Measurements from ENCODE around the gene P2RX2.
"Not testable (repeated sequence)": the region's sequence is repeated elsewhere in the genome, so short reads cannot be mapped to it uniquely, and the experiment has no call there.

The P2RX2 gene

GRCh38 chr12:132593521-132593920 is 25.1 kb upstream of the P2RX2 start:
- H3K36me3 ChIP-seq (ENCODE audit: control insufficient read depth, insufficient read depth, low read length): no peaks in the 10 kb centered on the region
- H3K4me3 ChIP-seq (ENCODE audit: low read depth, low read length): no peak overlapping the region
- peaks cover 84% of the 10 kb centered on the region for H3K27me3 ChIP-seq (ENCODE audit: control insufficient read depth, insufficient read depth, low read length)
- peaks cover 3% of the 10 kb centered on the region for H3K4me1 ChIP-seq (ENCODE audit: control insufficient read depth, insufficient read depth, low read length)
- no peaks in the 10 kb centered on the region for H3K9me3 ChIP-seq (ENCODE audit: control insufficient read depth, insufficient read depth, low read depth, low read length)
- H3K9ac ChIP-seq (ENCODE audit: low read length): no peak overlapping the region
- H3K27ac ChIP-seq (ENCODE audit: low read depth, low read length): no peak overlapping the region

- no peak overlapping the region for H3K4me3 ChIP-seq (ENCODE audit: low read depth, low read length)
- no peaks in the 10 kb centered on the region for H3K9me3 ChIP-seq (ENCODE audit: control insufficient read depth, insufficient read depth, low read depth, low read length)
- H3K4me1 ChIP-seq (ENCODE audit: control insufficient read depth, insufficient read depth, low read length): peaks cover 6% of the 10 kb centered on the region
- peaks cover 83% of the 10 kb centered on the region for H3K27me3 ChIP-seq (ENCODE audit: control insufficient read depth, insufficient read depth, low read length)
- H3K36me3 ChIP-seq (ENCODE audit: control insufficient read depth, insufficient read depth, low read length): no peaks in the 10 kb centered on the region
- no peak overlapping the region for H3K27ac ChIP-seq (ENCODE audit: low read depth, low read length)
- no peak overlapping the region for H3K9ac ChIP-seq (ENCODE audit: low read length)
These were observed 24.6 kb upstream of the P2RX2 start for GRCh38 chr12:132593938-132594358.

GRCh38 chr12:132595183-132595582 is 23.4 kb upstream of the P2RX2 start:
- Histone ChIP-seq H3K4me3 (ENCODE audit: low read depth, low read length) (no peak overlapping the region), H3K9me3 (ENCODE audit: control insufficient read depth, insufficient read depth, low read depth, low read length) (no peaks in the 10 kb centered on the region), H3K27ac (ENCODE audit: low read depth, low read length) (no peak overlapping the region), H3K27me3 (ENCODE audit: control insufficient read depth, insufficient read depth, low read length) (peaks cover 79% of the 10 kb centered on the region), H3K36me3 (ENCODE audit: control insufficient read depth, insufficient read depth, low read length) (no peaks in the 10 kb centered on the region), H3K4me1 (ENCODE audit: control insufficient read depth, insufficient read depth, low read length) (peaks cover 9% of the 10 kb centered on the region), H3K9ac (ENCODE audit: low read length) (no peak overlapping the region)

DNA sequence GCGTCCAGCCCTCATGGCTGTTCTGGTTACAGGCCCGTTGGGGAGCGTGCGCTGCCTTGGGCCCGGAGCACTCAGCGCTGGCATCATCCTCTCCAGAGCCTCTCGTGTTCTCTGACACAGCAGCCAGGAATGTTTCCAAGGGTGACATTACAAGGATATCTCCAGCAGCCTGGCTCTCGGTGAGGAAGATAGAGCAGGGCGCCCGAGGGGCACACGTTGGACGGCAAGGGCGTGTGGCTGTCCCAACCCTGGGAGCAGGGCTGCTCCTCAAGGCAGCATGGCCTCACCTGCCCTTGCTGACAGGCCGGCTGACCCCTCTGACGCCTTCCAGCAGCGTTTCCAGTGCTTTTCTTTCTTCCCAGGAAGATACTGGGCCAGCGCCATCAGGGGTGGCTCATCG is 22.6 kb upstream of the P2RX2 start:
- Histone ChIP-seq H3K27ac (ENCODE audit: low read depth, low read length) (no peak overlapping the region), H3K4me3 (ENCODE audit: low read depth, low read length) (no peak overlapping the region), H3K36me3 (ENCODE audit: control insufficient read depth, insufficient read depth, low read length) (no peaks in the 10 kb centered on the region), H3K9ac (ENCODE audit: low read length) (no peak overlapping the region), H3K27me3 (ENCODE audit: control insufficient read depth, insufficient read depth, low read length) (peaks cover 81% of the 10 kb centered on the region), H3K9me3 (ENCODE audit: control insufficient read depth, insufficient read depth, low read depth, low read length) (no peaks in the 10 kb centered on the region), H3K4me1 (ENCODE audit: control insufficient read depth, insufficient read depth, low read length) (peaks cover 14% of the 10 kb centered on the region)

- Histone ChIP-seq H3K9me3 (ENCODE audit: control insufficient read depth, insufficient read depth, low read depth, low read length) (no peaks in the 10 kb centered on the region), H3K27ac (ENCODE audit: low read depth, low read length) (no peak overlapping the region), H3K4me3 (ENCODE audit: low read depth, low read length) (peak overlapping the region; percentile 43), H3K4me1 (ENCODE audit: control insufficient read depth, insufficient read depth, low read length) (peaks cover 20% of the 10 kb centered on the region), H3K36me3 (ENCODE audit: control insufficient read depth, insufficient read depth, low read length) (no peaks in the 10 kb centered on the region), H3K27me3 (ENCODE audit: control insufficient read depth, insufficient read depth, low read length) (peaks cover 82% of the 10 kb centered on the region), H3K9ac (ENCODE audit: low read length) (no peak overlapping the region)
These were observed 21.0 kb upstream of the P2RX2 start for GRCh38 chr12:132597333-132598316.

DNA sequence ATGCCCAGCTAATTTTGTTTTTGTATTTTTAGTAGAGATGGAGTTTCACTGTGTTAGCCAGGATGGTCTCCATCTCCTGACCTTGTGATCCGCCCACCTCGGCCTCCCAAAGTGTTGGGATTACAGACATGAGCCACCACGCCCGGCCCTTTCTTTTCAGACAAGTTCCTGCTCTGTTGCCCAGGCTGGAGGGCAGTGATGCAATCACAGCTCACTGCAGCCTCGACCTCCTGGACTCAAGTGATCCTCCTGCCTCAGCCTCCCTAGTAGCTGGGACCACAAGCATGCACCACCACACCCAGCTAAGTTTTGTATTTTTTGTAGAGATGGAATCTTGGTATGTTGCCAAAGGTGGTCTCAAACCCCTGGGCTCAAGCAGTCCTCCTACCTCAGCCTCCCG is 19.1 kb upstream of the P2RX2 start:
- peaks cover 84% of the 10 kb centered on the region for H3K27me3 ChIP-seq (ENCODE audit: control insufficient read depth, insufficient read depth, low read length)
- not testable (repeated sequence) for H3K4me3 ChIP-seq (ENCODE audit: low read depth, low read length); H3K27ac ChIP-seq (ENCODE audit: low read depth, low read length)

DNA sequence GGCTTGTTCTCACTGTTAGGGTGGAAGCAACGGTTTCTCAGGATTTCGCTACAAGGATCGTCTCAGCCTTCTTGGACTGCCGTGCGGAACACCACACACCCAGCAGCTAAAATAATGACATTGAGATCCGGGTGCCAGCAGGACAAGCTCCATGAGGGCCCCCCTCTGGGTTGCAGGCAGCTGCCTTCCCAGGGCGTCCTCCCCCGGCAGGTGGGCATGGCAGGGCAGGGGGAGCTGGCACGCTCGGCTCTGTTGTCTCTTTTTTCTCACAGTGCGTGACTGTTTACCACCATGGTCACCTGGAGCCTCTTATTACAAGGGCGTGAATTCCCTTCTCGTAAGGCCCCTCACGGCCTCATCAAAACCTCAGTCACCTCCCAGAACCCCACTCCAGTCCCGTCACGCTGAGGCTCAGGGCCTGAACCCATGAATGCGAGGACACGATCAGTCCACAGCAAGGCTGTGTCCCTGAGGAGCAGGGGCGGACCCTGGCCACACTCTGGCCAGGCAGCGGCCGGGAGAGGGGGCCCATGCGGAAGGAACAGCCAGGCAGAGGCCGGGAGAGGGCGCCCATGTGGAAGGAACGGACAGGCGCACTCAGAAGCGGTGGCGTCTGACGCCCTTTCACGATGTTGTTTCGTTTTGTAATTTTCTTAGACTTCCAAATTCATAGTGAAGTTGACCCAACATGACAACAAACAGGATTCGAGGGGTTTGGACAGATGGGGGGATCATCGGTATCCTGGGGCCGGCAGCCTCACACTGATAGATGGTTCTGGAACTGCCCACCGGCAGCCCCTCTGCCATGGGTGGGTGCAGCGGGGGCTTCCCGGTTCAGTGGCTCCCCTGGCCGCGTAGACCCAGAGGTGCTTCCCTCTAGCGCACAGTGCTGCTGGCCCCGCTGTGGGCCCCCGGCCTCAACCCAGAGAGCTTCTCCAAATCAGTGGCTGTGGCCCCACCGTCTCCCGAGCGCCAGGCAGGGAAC is 18.2 kb upstream of the P2RX2 start:
- H3K9me3 ChIP-seq (ENCODE audit: control insufficient read depth, insufficient read depth, low read depth, low read length): no peaks in the 10 kb centered on the region
- H3K4me1 ChIP-seq (ENCODE audit: control insufficient read depth, insufficient read depth, low read length): peaks cover 31% of the 10 kb centered on the region; the same call in 1 of the 2 replicates
- H3K27ac ChIP-seq (ENCODE audit: low read depth, low read length): no peak overlapping the region
- no peaks in the 10 kb centered on the region for H3K36me3 ChIP-seq (ENCODE audit: control insufficient read depth, insufficient read depth, low read length)
- H3K9ac ChIP-seq (ENCODE audit: low read length): no peak overlapping the region
- peak overlapping the region; percentile 44 for H3K4me3 ChIP-seq (ENCODE audit: low read depth, low read length)
- H3K27me3 ChIP-seq (ENCODE audit: control insufficient read depth, insufficient read depth, low read length): peaks cover 87% of the 10 kb centered on the region

More for the DNA sequence above, 19.1 kb upstream of the P2RX2 start:
- not testable (repeated sequence) for H3K9ac ChIP-seq (ENCODE audit: low read length); H3K36me3 ChIP-seq (ENCODE audit: control insufficient read depth, insufficient read depth, low read length); H3K9me3 ChIP-seq (ENCODE audit: control insufficient read depth, insufficient read depth, low read depth, low read length)
- peaks cover 31% of the 10 kb centered on the region; the same call in 1 of the 2 replicates for H3K4me1 ChIP-seq (ENCODE audit: control insufficient read depth, insufficient read depth, low read length)

DNA sequence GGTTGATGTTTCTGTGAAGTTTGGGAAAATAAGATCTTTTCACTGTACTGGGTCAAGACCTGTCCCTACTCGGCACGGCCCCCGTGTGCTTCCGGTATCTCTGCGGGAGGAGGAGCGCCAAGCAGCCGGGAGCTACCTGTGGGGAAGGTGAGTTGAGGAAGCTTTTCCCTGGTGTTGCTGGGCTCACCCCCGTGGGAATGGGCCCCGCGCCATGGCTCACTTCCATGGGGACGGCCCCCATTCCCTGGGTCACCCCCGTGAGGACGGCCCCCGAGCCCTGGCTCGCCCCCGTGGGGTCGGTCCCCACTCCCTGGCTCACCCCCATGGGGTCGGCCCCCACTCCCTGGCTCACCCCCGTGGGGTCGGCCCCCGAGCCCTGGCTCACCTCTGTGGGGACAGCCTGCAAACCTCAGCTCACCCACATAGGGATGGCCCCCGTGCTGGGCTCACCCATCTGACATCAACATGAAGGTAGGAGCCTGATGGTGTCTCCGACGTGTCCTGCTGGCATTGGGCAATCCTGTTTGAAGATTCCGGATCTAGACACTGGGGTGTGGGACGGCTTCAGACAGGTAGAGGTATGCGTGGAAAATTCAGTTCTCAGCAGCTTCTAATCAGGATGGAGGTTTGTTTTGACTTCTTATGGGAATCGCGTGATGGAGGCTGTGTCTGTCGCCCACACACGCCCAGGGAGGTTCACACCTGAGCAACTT is 17.2 kb upstream of the P2RX2 start:
- Histone ChIP-seq H3K27me3 (ENCODE audit: control insufficient read depth, insufficient read depth, low read length) (peaks cover 87% of the 10 kb centered on the region), H3K9ac (ENCODE audit: low read length) (no peak overlapping the region), H3K4me1 (ENCODE audit: control insufficient read depth, insufficient read depth, low read length) (peaks cover 27% of the 10 kb centered on the region; the same call in 1 of the 2 replicates), H3K9me3 (ENCODE audit: control insufficient read depth, insufficient read depth, low read depth, low read length) (no peaks in the 10 kb centered on the region), H3K4me3 (ENCODE audit: low read depth, low read length) (peak overlapping the region; percentile 44; the same call in 1 of the 2 replicates), H3K36me3 (ENCODE audit: control insufficient read depth, insufficient read depth, low read length) (no peaks in the 10 kb centered on the region), H3K27ac (ENCODE audit: low read depth, low read length) (no peak overlapping the region)

DNA sequence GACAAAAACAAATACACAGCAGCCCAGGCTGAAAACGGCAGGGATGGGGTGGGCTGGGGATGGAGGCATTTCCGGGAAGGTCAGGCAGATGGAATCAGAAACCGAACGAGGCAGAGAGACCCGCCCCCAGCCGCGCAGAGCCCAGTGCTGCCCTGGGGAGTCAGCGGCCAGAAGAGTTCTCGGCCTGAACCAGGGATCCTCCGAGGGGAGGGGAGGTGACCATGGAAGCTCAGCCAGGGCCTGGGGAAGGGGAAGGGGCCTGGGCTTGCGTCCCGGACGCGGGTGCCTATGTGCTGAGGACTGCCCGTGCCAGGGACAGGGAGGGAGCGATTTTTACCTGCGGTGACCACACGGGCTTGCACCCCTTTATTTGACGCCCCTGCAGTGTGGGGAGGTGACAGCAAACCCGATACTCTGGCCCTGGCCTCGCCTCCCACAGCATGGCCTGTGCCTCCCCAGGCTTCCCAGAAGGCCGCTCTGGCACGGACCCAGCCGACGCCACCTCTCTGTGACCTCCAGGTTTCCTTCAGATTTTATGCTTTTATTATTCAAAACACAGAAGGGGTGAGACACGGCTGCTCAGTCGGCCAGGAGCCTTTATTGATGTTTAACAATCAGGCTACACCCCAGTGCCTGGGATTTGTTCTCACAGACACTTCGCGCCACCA is 15.9 kb upstream of the P2RX2 start:
- Histone ChIP-seq H3K27me3 (ENCODE audit: control insufficient read depth, insufficient read depth, low read length) (peaks cover 88% of the 10 kb centered on the region), H3K4me1 (ENCODE audit: control insufficient read depth, insufficient read depth, low read length) (peaks cover 27% of the 10 kb centered on the region; the same call in 1 of the 2 replicates), H3K9ac (ENCODE audit: low read length) (no peak overlapping the region), H3K9me3 (ENCODE audit: control insufficient read depth, insufficient read depth, low read depth, low read length) (no peaks in the 10 kb centered on the region), H3K36me3 (ENCODE audit: control insufficient read depth, insufficient read depth, low read length) (no peaks in the 10 kb centered on the region), H3K27ac (ENCODE audit: low read depth, low read length) (no peak overlapping the region), H3K4me3 (ENCODE audit: low read depth, low read length) (no peak overlapping the region; the same call in 1 of the 2 replicates)

All from HUES6 (cell line).